HepG2 (cell line): ENCODE measurements around the gene MYOM1. TPM values are rescaled to one million over a fixed set of nuclear protein-coding genes. Genes with fewer than 3 reads are reported as not detected.
A peak's percentile ranks its signal among the peaks of the same experiment; 100 is the strongest.

ENCODE experiments used
- DR1 ChIP-seq: sonication (generic); formaldehyde crosslinking; IDR thresholded peaks from 2 replicates; pipeline ENCODE4 v1.8.0; 2021; ENCODE audit warnings: mild to moderate bottlenecking, missing genetic modification reagents, inconsistent platforms
- EHMT2 ChIP-seq: fragments of 200-600 bp; sonication (generic); IDR thresholded peaks from 2 replicates; pipeline ENCODE4 v1.7.0; 2017; ENCODE audit warnings: antibody characterized with exemption, low read depth, low read length, borderline replicate concordance
- GLI4 ChIP-seq: sonication (generic); formaldehyde crosslinking; IDR thresholded peaks from 2 replicates; pipeline ENCODE4 v1.5.1; 2020; ENCODE audit warnings: missing genetic modification reagents, mild to moderate bottlenecking, moderate library complexity, borderline replicate concordance
- GZF1 ChIP-seq: sonication (generic); formaldehyde crosslinking; IDR thresholded peaks from 2 replicates; pipeline ENCODE4 v1.5.1; 2020; ENCODE audit warnings: mild to moderate bottlenecking, missing genetic modification reagents
- MAFG ChIP-seq: sonication (generic); formaldehyde crosslinking; IDR thresholded peaks from 2 replicates; pipeline ENCODE4 v1.5.1; 2020; ENCODE audit warnings: mild to moderate bottlenecking, missing genetic modification reagents
- MZF1 ChIP-seq: sonication (generic); formaldehyde crosslinking; IDR thresholded peaks from 2 replicates; pipeline ENCODE4 v1.8.1; 2023; ENCODE audit warnings: mild to moderate bottlenecking, missing genetic modification reagents, borderline replicate concordance
- NCOA5 ChIP-seq: sonication (generic); formaldehyde crosslinking; IDR thresholded peaks from 2 replicates; pipeline ENCODE4 v1.4.0; 2020; ENCODE audit warnings: missing genetic modification reagents
- NKX3-1 ChIP-seq: sonication (generic); formaldehyde crosslinking; IDR thresholded peaks from 2 replicates; pipeline ENCODE4 v1.5.0; 2020; ENCODE audit warnings: missing genetic modification reagents
- SRSF4 ChIP-seq: fragments of 200-400 bp; formaldehyde crosslinking; IDR thresholded peaks from one replicate; pipeline ENCODE4 v1.6.1; 2018; ENCODE audit warnings: mild to moderate bottlenecking, low read depth, low read length, moderate library complexity; ENCODE audit not compliant: poor library complexity, severe bottlenecking
- THYN1 ChIP-seq: sonication (generic); formaldehyde crosslinking; IDR thresholded peaks from 2 replicates; pipeline ENCODE4 v1.8.1; 2023; ENCODE audit warnings: low read depth, mild to moderate bottlenecking, moderate library complexity, missing genetic modification reagents, borderline replicate concordance
- ZEB1 ChIP-seq: IDR thresholded peaks from 2 replicates; pipeline ENCODE4 v1.6.1; 2012; ENCODE audit warnings: mild to moderate bottlenecking, low read depth, inconsistent platforms; ENCODE audit not compliant: insufficient replicate concordance
- ZFP90 ChIP-seq: sonication (generic); formaldehyde crosslinking; IDR thresholded peaks from 2 replicates; pipeline ENCODE4 v1.8.0; 2022; ENCODE audit warnings: missing genetic modification reagents, mild to moderate bottlenecking, inconsistent platforms, borderline replicate concordance
- ZKSCAN8 ChIP-seq: IDR thresholded peaks from 2 replicates; pipeline ENCODE4 v1.6.1; 2016; ENCODE audit warnings: borderline replicate concordance, missing genetic modification reagents, missing compliant biosample characterization
- ZNF121 ChIP-seq: sonication (generic); formaldehyde crosslinking; IDR thresholded peaks from 2 replicates; pipeline ENCODE4 v1.5.0; 2020; ENCODE audit warnings: mild to moderate bottlenecking, missing genetic modification reagents
- ZNF33B ChIP-seq: sonication (generic); formaldehyde crosslinking; IDR thresholded peaks from 2 replicates; pipeline ENCODE4 v1.5.1; 2020; ENCODE audit warnings: mild to moderate bottlenecking, missing genetic modification reagents
- ZNF431 ChIP-seq: sonication (generic); formaldehyde crosslinking; IDR thresholded peaks from 2 replicates; pipeline ENCODE4 v1.9.0; 2022; ENCODE audit warnings: missing genetic modification reagents, low read depth, mild to moderate bottlenecking, borderline replicate concordance
- ZNF510 ChIP-seq: sonication (generic); formaldehyde crosslinking; IDR thresholded peaks from 2 replicates; pipeline ENCODE4 v1.4.0; 2020; ENCODE audit warnings: low read depth, mild to moderate bottlenecking, missing genetic modification reagents
- ZNF549 ChIP-seq: sonication (generic); formaldehyde crosslinking; IDR thresholded peaks from 2 replicates; pipeline ENCODE4 v1.5.0; 2020; ENCODE audit warnings: missing genetic modification reagents
- ZNF589 ChIP-seq: sonication (generic); formaldehyde crosslinking; conservative IDR thresholded peaks from 2 replicates; pipeline ENCODE4 v1.8.0; 2022; ENCODE audit warnings: mild to moderate bottlenecking, moderate library complexity, missing genetic modification reagents
- ZNF660 ChIP-seq: sonication (generic); formaldehyde crosslinking; IDR thresholded peaks from 2 replicates; pipeline ENCODE4 v1.5.1; 2020; ENCODE audit warnings: mild to moderate bottlenecking, low read depth, missing genetic modification reagents, borderline replicate concordance
- ZNF703 ChIP-seq: sonication (generic); formaldehyde crosslinking; IDR thresholded peaks from 2 replicates; pipeline ENCODE4 v1.5.1; 2020; ENCODE audit warnings: missing genetic modification reagents, mild to moderate bottlenecking, moderate library complexity, borderline replicate concordance
- polyA plus RNA-seq, 8 experiments: library from polyadenylated mRNA; depleted of rRNA in 3 of 8; stranded (reverse) in 7 of 8; unstranded in 1 of 8; fragments of >200 nt; fragmentation: Illumina TruSeq in 4 of 8; extraction: Trizol in 4 of 8; gene quantifications; 2 replicates each; pipeline versions ENCODE4 v1.2.1 to v1.2.3, GENCODE V29; 2011 to 2016; ENCODE audit warnings: low read depth in 4 of 8, missing spikeins in 1 of 8, mixed read lengths in 1 of 8; ENCODE audit not compliant: insufficient read depth in 1 of 8
- total RNA-seq, 5 experiments: library from RNA; depleted of rRNA; stranded (reverse); fragments of >200 nt; fragmentation: Illumina TruSeq; extraction: Trizol; gene quantifications; 2 replicates each; pipeline ENCODE4 v1.2.3, GENCODE V29; 2016; ENCODE audit warnings: low read depth in 1 of 5
- TF ChIP-seq, protein P1 (sequence below): IDR thresholded peaks from 2 replicates; pipeline ENCODE4 v1.6.1; 2016; ENCODE audit warnings: low read depth, borderline replicate concordance
- TF ChIP-seq, protein P2 (sequence below): sonication (generic); formaldehyde crosslinking; IDR thresholded peaks from 2 replicates; pipeline ENCODE4 v1.5.1; 2020; ENCODE audit warnings: mild to moderate bottlenecking, missing genetic modification reagents, moderate library complexity
- TF ChIP-seq, protein P3 (sequence below): IDR thresholded peaks from 2 replicates; pipeline ENCODE4 v1.6.1; 2018; ENCODE audit warnings: missing genetic modification reagents, mild to moderate bottlenecking, missing compliant biosample characterization
- TF ChIP-seq, protein P4 (sequence below): sonication (generic); formaldehyde crosslinking; conservative IDR thresholded peaks from 2 replicates; pipeline ENCODE4 v1.4.0; 2020; ENCODE audit warnings: missing genetic modification reagents

MYOM1 gene
- total and polyA plus RNA-seq, 2 of the 13 experiments (the other 11 are each of a cell fraction or from before 2014, with no cell fraction given): 0.46 to 0.98 TPM

DNA sequence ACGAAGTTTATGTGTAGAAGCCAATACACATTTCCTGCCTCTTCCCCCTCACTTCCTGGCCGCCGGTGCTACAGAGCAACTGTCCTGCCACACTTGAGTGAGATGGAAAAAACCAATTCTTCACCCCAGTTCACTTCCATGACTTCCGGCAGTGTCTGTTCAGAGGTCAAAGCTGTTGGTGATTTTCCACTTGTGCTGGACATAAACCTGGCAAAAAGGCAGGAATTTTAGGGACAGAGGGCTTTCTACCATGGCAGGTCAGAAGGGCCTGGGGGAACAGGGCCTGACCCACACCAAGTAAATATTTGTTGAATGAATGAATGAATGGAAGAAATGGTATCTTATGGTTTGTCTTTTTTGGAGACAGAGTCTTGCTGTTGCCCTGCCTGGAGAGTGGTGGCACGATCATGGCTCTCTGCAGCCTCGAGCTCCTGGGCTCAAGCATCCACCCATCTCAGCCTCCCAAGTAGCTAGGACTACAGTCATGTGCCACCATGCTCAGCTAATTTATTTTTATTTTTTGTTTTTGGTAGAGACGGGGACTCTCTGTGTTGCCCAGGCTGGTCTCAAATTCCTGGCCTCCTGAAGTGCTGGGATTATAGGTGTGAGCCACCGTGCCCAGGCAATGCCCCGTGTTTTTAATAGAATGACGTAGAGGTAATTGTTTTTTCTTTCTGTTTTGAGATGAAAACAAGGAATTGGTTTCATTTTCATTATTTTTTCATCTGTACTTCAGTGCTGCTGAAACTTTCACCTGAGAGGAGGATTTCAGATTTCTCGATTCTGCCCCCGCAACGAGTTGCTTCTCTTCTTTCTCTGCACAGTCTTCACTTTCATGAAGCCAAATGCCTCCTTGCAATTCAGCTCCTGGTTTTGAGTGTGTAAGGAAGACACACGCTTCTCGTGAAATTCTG, 158.8 kb downstream of the MYOM1 start (continued):
- TF ChIP-seq ZNF660 (CRISPR knock-in tag) (no peak), ZNF510 (CRISPR knock-in tag) (no peak), MAFG (CRISPR knock-in tag) (no peak), ZFP90 (CRISPR knock-in tag) (no peak), ZNF431 (CRISPR knock-in tag) (0 out of 2 replicates have a peak, but pooled peaks have one; percentile 50), ZNF703 (CRISPR knock-in tag) (no peak), ZKSCAN8 (CRISPR knock-in tag) (peak; percentile 66), GLI4 (no peak), ZNF549 (no peak), MZF1 (CRISPR knock-in tag) (no peak), NKX3-1 (CRISPR knock-in tag) (no peak), NCOA5 (no peak), ZNF589 (CRISPR knock-in tag) (no peak), DR1 (CRISPR knock-in tag) (no peak), EHMT2 (no peak), THYN1 (CRISPR knock-in tag) (no peak), ZNF33B (no peak), ZEB1 (no peak), GZF1 (CRISPR knock-in tag) (no peak), SRSF4 (no peak), ZNF121 (CRISPR knock-in tag) (0 out of 2 replicates have a peak, but pooled peaks have one; percentile 58)
- TF ChIP-seq, protein P1, sequence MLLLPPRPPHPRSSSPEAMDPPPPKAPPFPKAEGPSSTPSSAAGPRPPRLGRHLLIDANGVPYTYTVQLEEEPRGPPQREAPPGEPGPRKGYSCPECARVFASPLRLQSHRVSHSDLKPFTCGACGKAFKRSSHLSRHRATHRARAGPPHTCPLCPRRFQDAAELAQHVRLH: peak; percentile 75; the same call in 1 of the 2 replicates
- TF ChIP-seq, protein P2, sequence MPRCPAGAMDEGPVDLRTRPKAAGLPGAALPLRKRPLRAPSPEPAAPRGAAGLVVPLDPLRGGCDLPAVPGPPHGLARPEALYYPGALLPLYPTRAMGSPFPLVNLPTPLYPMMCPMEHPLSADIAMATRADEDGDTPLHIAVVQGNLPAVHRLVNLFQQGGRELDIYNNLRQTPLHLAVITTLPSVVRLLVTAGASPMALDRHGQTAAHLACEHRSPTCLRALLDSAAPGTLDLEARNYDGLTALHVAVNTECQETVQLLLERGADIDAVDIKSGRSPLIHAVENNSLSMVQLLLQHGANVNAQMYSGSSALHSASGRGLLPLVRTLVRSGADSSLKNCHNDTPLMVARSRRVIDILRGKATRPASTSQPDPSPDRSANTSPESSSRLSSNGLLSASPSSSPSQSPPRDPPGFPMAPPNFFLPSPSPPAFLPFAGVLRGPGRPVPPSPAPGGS (CRISPR knock-in tag): no peak
- TF ChIP-seq, protein P3, sequence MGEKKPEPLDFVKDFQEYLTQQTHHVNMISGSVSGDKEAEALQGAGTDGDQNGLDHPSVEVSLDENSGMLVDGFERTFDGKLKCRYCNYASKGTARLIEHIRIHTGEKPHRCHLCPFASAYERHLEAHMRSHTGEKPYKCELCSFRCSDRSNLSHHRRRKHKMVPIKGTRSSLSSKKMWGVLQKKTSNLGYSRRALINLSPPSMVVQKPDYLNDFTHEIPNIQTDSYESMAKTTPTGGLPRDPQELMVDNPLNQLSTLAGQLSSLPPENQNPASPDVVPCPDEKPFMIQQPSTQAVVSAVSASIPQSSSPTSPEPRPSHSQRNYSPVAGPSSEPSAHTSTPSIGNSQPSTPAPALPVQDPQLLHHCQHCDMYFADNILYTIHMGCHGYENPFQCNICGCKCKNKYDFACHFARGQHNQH (CRISPR knock-in tag): peak; percentile 21; the same call in 1 of the 2 replicates
- TF ChIP-seq, protein P4, sequence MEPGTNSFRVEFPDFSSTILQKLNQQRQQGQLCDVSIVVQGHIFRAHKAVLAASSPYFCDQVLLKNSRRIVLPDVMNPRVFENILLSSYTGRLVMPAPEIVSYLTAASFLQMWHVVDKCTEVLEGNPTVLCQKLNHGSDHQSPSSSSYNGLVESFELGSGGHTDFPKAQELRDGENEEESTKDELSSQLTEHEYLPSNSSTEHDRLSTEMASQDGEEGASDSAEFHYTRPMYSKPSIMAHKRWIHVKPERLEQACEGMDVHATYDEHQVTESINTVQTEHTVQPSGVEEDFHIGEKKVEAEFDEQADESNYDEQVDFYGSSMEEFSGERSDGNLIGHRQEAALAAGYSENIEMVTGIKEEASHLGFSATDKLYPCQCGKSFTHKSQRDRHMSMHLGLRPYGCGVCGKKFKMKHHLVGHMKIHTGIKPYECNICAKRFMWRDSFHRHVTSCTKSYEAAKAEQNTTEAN: peak; percentile 98
